NB4 (cell line): Measurements from ENCODE around the gene SNRPB2.
A peak's percentile ranks its signal among the peaks of the same experiment; 100 is the strongest.

Source experiments
- DNase-seq: peaks from one replicate; pipeline ENCODE4 v3.0.0; 2010; ENCODE audit warnings: low read depth
- H3K4me3 ChIP-seq: one replicate; pipeline ENCODE4 v1.5.1; 2011; ENCODE audit warnings: mild to moderate bottlenecking, low read depth, low read length, moderate library complexity
- CTCF ChIP-seq: IDR thresholded peaks from one replicate; pipeline ENCODE4 v1.5.1; 2012; ENCODE audit warnings: low read depth, low read length
- MYC ChIP-seq: IDR thresholded peaks from 2 replicates; pipeline ENCODE4 v1.6.1; 2011; ENCODE audit warnings: low read depth, low read length
- POLR2A ChIP-seq: IDR thresholded peaks from 2 replicates; pipeline ENCODE4 v1.6.1; 2011; ENCODE audit warnings: mild to moderate bottlenecking; ENCODE audit not compliant: insufficient read length; ENCODE audit errors: extremely low read depth
- TF ChIP-seq, protein P1 (sequence below): IDR thresholded peaks from 2 replicates; pipeline ENCODE4 v1.6.1; 2011; ENCODE audit warnings: low read depth, low read length

The SNRPB2 gene

GRCh38 chr20:16703570-16703969, 26.3 kb upstream of the SNRPB2 start:
- DNase-seq = no peak
- H3K4me3 ChIP-seq = no peak overlapping the region
- TF ChIP-seq POLR2A (no peak), MYC (no peak), CTCF (no peak)
- TF ChIP-seq, protein P1, sequence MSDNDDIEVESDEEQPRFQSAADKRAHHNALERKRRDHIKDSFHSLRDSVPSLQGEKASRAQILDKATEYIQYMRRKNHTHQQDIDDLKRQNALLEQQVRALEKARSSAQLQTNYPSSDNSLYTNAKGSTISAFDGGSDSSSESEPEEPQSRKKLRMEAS = no peak

DNA sequence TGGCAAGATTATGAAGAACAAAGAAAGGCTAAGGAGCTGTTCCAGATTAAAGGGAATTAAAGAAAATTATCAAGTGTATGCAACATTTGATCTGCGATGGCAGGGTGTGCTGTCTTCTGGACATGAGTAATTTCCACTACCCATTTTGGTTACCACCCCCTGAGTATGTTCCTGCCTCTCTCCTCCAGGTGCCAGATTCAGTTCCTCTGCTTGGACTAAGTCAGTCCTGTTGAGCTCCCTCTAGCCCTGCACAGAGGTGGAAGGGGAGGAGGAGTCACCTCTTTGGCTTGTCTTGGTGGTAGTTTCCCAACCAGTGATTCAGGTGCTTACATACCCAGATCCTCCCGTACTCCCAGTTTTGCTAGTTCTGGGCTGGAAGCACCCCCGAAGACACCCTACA, 22.2 kb upstream of the SNRPB2 start:
- H3K4me3 ChIP-seq = no peak overlapping the region
- no peak for DNase-seq

DNA sequence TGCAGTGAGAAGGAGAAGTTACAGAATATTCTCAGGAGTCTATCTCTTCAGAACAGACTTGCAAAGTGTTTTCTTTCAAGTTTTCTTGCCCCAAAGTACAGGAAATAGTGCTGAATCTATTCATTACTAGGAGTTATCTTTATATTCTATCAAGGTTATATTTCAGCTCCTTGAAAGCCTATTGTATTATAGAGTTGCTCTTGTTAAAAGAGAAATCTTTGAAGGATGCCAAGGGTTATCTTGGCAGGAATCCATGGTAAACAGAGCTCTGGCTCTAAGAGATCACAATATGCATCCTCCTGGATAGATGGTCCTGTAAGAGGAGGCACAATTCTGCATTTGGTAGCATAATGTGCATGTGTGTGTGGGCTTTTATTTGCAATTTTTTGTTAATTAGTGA, 21.2 kb upstream of the SNRPB2 start:
- DNase-seq = no peak
- no peak overlapping the region for H3K4me3 ChIP-seq
- TF ChIP-seq, protein P1 = no peak
- TF ChIP-seq CTCF = no peak
- no peak for TF ChIP-seq POLR2A
- TF ChIP-seq MYC = no peak

More for the DNA sequence above, 22.2 kb upstream of the SNRPB2 start:
- TF ChIP-seq POLR2A = no peak
- TF ChIP-seq, protein P1 = no peak
- TF ChIP-seq MYC = no peak
- TF ChIP-seq CTCF = no peak

- DNase-seq = peak; percentile 41
- no peak overlapping the region for H3K4me3 ChIP-seq
- TF ChIP-seq CTCF (no peak), MYC (no peak), POLR2A (no peak)
- TF ChIP-seq, protein P1 = no peak
Measured at GRCh38 chr20:16709017-16709416, 20.8 kb upstream of the SNRPB2 start.

DNA sequence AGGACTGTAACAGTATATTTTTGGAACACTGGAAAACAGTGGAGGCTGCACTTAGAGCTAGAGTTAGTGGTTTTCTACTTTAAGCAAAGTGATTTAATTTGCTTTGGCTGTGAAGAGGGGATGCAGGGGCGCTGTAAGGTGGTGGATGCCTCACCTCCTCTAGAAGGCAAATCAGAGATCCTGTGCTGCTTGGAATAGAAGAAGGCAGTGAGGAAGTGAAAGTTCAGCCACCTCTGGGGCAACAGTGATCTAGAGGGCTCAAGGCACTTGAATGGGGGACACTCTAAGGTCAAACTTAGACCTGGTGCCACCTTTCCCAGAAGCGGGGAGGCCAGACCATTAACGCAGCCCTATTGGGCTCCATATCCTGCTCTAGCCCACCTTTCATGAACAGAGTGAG, 19.0 kb upstream of the SNRPB2 start:
- H3K4me3 ChIP-seq = no peak overlapping the region
- peak; percentile 25 for DNase-seq
- no peak for TF ChIP-seq POLR2A
- TF ChIP-seq, protein P1 = no peak
- no peak for TF ChIP-seq CTCF
- TF ChIP-seq MYC = no peak
